ENCODE measurements around the gene EIF4G3.

- no peak for TF ChIP-seq CTCF (IDR thresholded peaks at IDR 0.05)
- TF ChIP-seq POLR2A (IDR thresholded peaks at IDR 0.05): no peak
- no peak for TF ChIP-seq EP300 (IDR thresholded peaks at IDR 0.05)
- no peak for TF ChIP-seq POLR2AphosphoS5 (IDR thresholded peaks at IDR 0.05)
Measured at GRCh38 chr1:20899154-20899972, 277.3 kb downstream of the EIF4G3 start.

Measured in gastroesophageal sphincter (tissue), 3 donors.